Endodermal cell (in vitro differentiated cells): Measurements from ENCODE around the gene LRRFIP1. TPM values are rescaled to one million over a fixed set of nuclear protein-coding genes. Genes with fewer than 3 reads are reported as not detected.

Experiments
- DNase-seq: peaks from one replicate; pipeline ENCODE4 v3.0.0-alpha.2; 2017
- H3K27ac ChIP-seq: 2 replicates; pipeline ENCODE4 v1.5.1; 2013; ENCODE audit warnings: mild to moderate bottlenecking, low read depth, low read length, moderate library complexity
- H3K27me3 ChIP-seq: 2 replicates; pipeline ENCODE4 v1.6.1; 2013; ENCODE audit warnings: mild to moderate bottlenecking, low read length, moderate library complexity; ENCODE audit not compliant: insufficient read depth, control insufficient read depth, poor library complexity, severe bottlenecking
- H3K36me3 ChIP-seq: 2 replicates; pipeline ENCODE4 v1.7.0; 2013; ENCODE audit warnings: mild to moderate bottlenecking, low read length, moderate library complexity; ENCODE audit not compliant: control insufficient read depth, insufficient read depth
- H3K4me1 ChIP-seq: one replicate; pipeline ENCODE4 v1.7.0; 2013; ENCODE audit warnings: low read length; ENCODE audit not compliant: control insufficient read depth, insufficient read depth
- H3K4me3 ChIP-seq: 2 replicates; pipeline ENCODE4 v1.5.1; 2013; ENCODE audit warnings: mild to moderate bottlenecking, low read length, moderate library complexity
- H3K9ac ChIP-seq: 2 replicates; pipeline ENCODE4 v1.6.1; 2013; ENCODE audit warnings: mild to moderate bottlenecking, low read length, moderate library complexity; ENCODE audit not compliant: poor library complexity, severe bottlenecking; ENCODE audit errors: extremely low read depth
- H3K9me3 ChIP-seq: 2 replicates; pipeline ENCODE4 v1.6.1; 2013; ENCODE audit warnings: mild to moderate bottlenecking, low read length, moderate library complexity; ENCODE audit not compliant: control insufficient read depth
- H3K27ac Mint-ChIP-seq: 2 replicates; pipeline ENCODE4 v1.8.0; 2020; ENCODE audit warnings: mixed read lengths
- H3K27me3 Mint-ChIP-seq: 2 replicates; pipeline ENCODE4 v1.8.0; 2021; ENCODE audit warnings: mild to moderate bottlenecking, mixed read lengths; ENCODE audit not compliant: insufficient read depth
- H3K36me3 Mint-ChIP-seq: 2 replicates; pipeline ENCODE4 v1.8.0; 2020; ENCODE audit warnings: low read depth, mixed read lengths
- H3K4me1 Mint-ChIP-seq: 2 replicates; pipeline ENCODE4 v1.8.0; 2020; ENCODE audit warnings: mixed read lengths
- H3K4me3 Mint-ChIP-seq: 2 replicates; pipeline ENCODE4 v1.8.0; 2020; ENCODE audit warnings: mild to moderate bottlenecking, moderate library complexity, mixed read lengths
- H3K9me3 Mint-ChIP-seq: 2 replicates; pipeline ENCODE4 v1.8.0; 2020; ENCODE audit warnings: mild to moderate bottlenecking, mixed read lengths
- WGBS, 2 experiments: methylation state at CpG; one replicate each; pipeline versions ENCODE4 v1.1.5 to v1.1.7; 2013; ENCODE audit warnings: missing lambda C conversion rate in 2 of 2, mixed read lengths in 1 of 2; ENCODE audit not compliant: insufficient coverage in 1 of 2, insufficient read length in 1 of 2; 5-methylcytosine and 5-hydroxymethylcytosine counted together
- total RNA-seq, 2 donors: library from RNA; stranded (reverse); fragmentation: NEBNext Ultra II Directional in 1 of 2; extraction: Animal tissue kit (Norgen Biotek cat#: 25700) in 1 of 2; gene quantifications; 2 replicates in 1 of 2; 3 replicates in 1 of 2; pipeline ENCODE4 v1.2.1, GENCODE V29; 2021
- TF ChIP-seq, protein P1 (sequence below): fragments of 200-600 bp; sonication (generic); conservative IDR thresholded peaks from 2 replicates; pipeline ENCODE4 v1.5.0; 2021; ENCODE audit warnings: antibody characterized with exemption, mild to moderate bottlenecking

The LRRFIP1 gene
- total RNA-seq, 2 donors from 2014 or later = 102 to 132 TPM

DNA sequence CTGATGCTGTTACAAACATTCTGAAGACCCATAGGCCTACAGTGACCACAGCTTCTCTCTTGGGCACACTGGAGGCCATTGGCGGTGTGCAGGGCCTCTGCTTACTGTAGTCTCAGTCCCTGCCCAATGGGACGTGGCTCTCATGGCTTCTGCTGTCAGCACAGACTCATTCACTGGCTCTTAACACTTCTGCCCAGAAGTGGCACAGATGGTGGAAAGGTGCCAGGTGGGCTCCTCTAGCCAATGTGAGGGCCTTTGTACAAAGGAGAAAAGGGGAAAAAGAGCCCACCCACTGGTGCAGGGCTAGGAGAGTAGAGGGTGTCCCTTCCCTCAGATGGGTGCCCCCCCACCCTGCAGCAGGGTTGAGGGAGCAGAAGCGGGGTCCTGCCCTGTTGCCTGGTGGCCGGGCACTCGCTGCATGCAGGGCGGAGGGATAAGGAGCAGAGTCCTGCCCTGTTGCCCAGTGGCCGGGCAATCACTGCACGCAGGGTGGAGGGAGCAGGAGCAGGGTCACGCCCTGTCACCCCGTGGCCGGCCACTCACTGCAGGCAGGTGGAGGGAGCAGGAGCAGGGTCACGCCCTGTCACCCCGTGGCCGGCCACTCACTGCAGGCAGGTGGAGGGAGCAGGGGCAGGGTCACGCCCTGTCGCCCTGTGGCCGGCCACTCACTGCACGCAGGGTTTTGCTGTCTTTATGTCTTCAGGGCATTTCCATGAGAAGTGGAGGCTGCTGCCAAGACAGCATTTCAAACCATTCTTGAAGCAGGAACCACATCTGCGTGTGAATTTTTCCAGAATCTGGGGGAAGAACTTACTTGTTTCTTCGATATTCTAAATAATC, 20.0 kb downstream of the LRRFIP1 start:
- Mint-ChIP-seq H3K9me3 (peaks cover 16% of the 10 kb centered on the region), H3K27ac (no peak overlapping the region), H3K4me1 (peaks cover 3% of the 10 kb centered on the region), H3K4me3 (no peak overlapping the region), H3K27me3 (no peaks in the 10 kb centered on the region), H3K36me3 (peaks cover 64% of the 10 kb centered on the region)
- H3K36me3 ChIP-seq = peaks cover 81% of the 10 kb centered on the region
- TF ChIP-seq, protein P1, sequence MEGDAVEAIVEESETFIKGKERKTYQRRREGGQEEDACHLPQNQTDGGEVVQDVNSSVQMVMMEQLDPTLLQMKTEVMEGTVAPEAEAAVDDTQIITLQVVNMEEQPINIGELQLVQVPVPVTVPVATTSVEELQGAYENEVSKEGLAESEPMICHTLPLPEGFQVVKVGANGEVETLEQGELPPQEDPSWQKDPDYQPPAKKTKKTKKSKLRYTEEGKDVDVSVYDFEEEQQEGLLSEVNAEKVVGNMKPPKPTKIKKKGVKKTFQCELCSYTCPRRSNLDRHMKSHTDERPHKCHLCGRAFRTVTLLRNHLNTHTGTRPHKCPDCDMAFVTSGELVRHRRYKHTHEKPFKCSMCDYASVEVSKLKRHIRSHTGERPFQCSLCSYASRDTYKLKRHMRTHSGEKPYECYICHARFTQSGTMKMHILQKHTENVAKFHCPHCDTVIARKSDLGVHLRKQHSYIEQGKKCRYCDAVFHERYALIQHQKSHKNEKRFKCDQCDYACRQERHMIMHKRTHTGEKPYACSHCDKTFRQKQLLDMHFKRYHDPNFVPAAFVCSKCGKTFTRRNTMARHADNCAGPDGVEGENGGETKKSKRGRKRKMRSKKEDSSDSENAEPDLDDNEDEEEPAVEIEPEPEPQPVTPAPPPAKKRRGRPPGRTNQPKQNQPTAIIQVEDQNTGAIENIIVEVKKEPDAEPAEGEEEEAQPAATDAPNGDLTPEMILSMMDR = no peak
- no peaks in the 10 kb centered on the region for H3K4me1 ChIP-seq
- H3K27ac ChIP-seq = no peak overlapping the region
- H3K27me3 ChIP-seq = no peaks in the 10 kb centered on the region
- H3K9ac ChIP-seq = no peak overlapping the region
- 93 to 94% methylated on average over 15 to 20 of the region's 20 CpGs for WGBS, 2 experiments
- no peak overlapping the region for H3K4me3 ChIP-seq
- no peak for DNase-seq
- H3K9me3 ChIP-seq = peaks cover 28% of the 10 kb centered on the region

DNA sequence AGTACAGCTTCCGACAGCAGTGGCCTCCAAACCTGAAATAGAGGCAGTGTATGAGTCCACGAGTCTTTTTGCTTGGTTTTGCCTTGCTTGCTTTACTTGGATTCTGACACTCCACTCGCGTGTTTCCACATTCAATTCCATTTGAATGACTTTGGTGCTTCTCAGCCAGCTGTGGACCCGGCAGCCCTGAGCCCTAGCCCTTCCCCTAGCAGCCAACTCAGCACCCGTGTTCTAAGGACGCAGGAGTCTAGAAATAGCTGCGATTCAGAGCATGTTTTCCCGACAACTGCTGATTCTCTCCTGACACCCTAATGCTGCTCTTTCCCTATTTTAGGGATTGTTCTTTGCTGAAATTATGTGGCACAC, 20.6 kb downstream of the LRRFIP1 start:
- H3K9me3 ChIP-seq = peaks cover 35% of the 10 kb centered on the region
- H3K4me3 ChIP-seq = no peak overlapping the region
- H3K27me3 Mint-ChIP-seq = no peaks in the 10 kb centered on the region
- H3K4me3 Mint-ChIP-seq = no peak overlapping the region
- no peaks in the 10 kb centered on the region for H3K4me1 ChIP-seq
- H3K27ac ChIP-seq = no peak overlapping the region
- WGBS, 2 experiments = 94 to 100% methylated on average over 8 to 9 of the region's 9 CpGs
- TF ChIP-seq, protein P1 = no peak
- peaks cover 3% of the 10 kb centered on the region for H3K4me1 Mint-ChIP-seq
- peaks cover 81% of the 10 kb centered on the region for H3K36me3 ChIP-seq
- H3K27ac Mint-ChIP-seq = no peak overlapping the region
- H3K9ac ChIP-seq = no peak overlapping the region
- H3K36me3 Mint-ChIP-seq = peaks cover 65% of the 10 kb centered on the region
- DNase-seq = no peak
- no peaks in the 10 kb centered on the region for H3K27me3 ChIP-seq
- peaks cover 22% of the 10 kb centered on the region for H3K9me3 Mint-ChIP-seq

DNA sequence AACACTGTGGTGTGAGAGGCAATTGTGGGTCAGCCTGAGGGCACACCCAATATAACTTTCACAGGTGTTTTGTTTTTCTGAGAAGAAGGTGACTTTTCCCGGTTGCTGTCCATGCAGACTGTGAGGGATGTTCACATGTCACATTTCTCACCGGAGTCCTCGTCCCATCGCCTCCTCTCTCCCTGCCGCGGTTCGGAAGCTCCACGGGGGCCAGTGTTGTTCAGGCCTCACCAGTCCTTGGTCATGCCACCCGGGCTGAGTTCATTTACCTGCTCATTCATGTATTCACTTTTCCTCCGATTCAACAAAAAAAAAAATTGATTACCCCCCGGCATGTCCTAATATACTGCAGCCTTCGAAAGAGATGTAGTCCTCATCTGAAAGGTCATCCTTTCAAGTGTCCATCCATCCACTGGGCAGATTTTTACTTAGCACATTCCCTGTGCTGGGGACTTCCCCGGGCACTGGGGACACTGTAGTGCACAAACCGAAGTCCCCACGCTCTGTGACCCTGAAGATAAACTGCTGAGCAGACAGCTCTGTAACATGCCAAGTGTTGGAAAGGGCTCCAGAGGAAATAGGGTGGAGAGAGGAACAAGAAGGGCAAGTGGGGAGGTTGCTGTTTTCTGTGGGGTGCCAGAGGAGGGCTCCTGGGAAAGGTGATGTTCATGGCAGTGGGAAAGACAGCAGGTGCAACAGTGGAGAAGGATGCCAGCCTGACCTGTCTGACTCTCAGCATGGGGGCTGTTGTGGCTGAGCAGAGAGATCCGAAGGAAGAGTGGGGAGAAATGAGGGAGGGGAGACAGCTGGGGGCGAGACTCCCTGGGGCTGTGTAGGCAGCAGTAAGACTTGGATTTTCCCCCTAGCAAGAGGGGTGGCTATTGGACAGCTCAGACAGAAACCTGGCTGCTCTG, 22.4 kb downstream of the LRRFIP1 start:
- Histone ChIP-seq H3K4me3 (no peak overlapping the region), H3K36me3 (peaks cover 80% of the 10 kb centered on the region), H3K27me3 (no peaks in the 10 kb centered on the region), H3K9me3 (peaks cover 53% of the 10 kb centered on the region), H3K27ac (no peak overlapping the region), H3K4me1 (no peaks in the 10 kb centered on the region), H3K9ac (no peak overlapping the region)
- Mint-ChIP-seq H3K27me3 (no peaks in the 10 kb centered on the region), H3K4me3 (no peak overlapping the region), H3K27ac (no peak overlapping the region), H3K36me3 (peaks cover 74% of the 10 kb centered on the region), H3K9me3 (peaks cover 30% of the 10 kb centered on the region), H3K4me1 (peaks cover 3% of the 10 kb centered on the region)
- WGBS, 2 experiments = 96 to 100% methylated on average over 16 to 17 of the region's 17 CpGs
- DNase-seq = no peak
- TF ChIP-seq, protein P1 = no peak
